GM12891 (cell line): Measurements from ENCODE around the gene URI1.

Experiments used
- POLR2A ChIP-seq: IDR thresholded peaks from 2 replicates; pipeline ENCODE4 v1.6.1; 2011; ENCODE audit warnings: low read depth, low read length, control low read depth
- POLR2AphosphoS5 ChIP-seq: IDR thresholded peaks from 2 replicates; pipeline ENCODE4 v1.6.1; 2011; ENCODE audit warnings: low read depth, low read length, control low read depth
- POU2F2 ChIP-seq: IDR thresholded peaks from 2 replicates; pipeline ENCODE4 v1.6.1; 2011; ENCODE audit warnings: low read depth, mild to moderate bottlenecking, control low read depth, low read length, moderate library complexity
- SPI1 ChIP-seq: IDR thresholded peaks from 2 replicates; pipeline ENCODE4 v1.6.1; 2011; ENCODE audit warnings: low read depth, low read length, control low read depth

DNA sequence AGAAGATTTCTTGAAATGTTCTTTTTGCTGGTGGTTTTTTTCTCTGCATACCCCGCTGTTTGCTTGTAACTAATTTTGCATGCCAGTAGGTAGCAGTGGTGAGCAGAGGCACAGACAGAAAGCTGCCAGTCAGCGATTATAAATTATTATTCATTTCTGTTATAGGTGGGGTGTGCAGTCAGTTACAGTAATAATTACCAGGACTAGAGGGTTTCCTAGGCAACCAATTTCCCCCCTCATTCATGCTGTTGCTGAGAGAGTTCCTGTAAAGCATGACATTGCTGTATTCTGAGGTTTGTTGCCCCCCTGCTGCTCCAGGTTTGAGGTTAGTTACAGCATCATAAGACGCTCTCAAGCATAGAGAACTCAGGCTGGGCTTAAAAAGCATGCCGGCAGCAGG lies 104.5 kb downstream of the URI1 start:
- TF ChIP-seq POLR2AphosphoS5: no peak
- no peak for TF ChIP-seq POLR2A
- TF ChIP-seq POU2F2: peak; percentile 20; the same call in 1 of the 2 replicates
- TF ChIP-seq SPI1: no peak
